Spleen (tissue), 11 donors: ENCODE data around the gene MPHOSPH10. TPM values are rescaled to one million over a fixed set of nuclear protein-coding genes. Genes with fewer than 3 reads are reported as not detected.

ENCODE experiments used
- DNase-seq: peaks from one replicate; pipeline ENCODE4 v3.0.0-alpha.2; 2020
- H3K27ac ChIP-seq, 8 donors: fragments of 200-600 bp; sonication (generic) in 7 of 8; 1 replicate in 4 of 8; 2 replicates in 4 of 8; pipeline versions ENCODE4 v1.5.0 to v1.8.0; 2016 to 2021; ENCODE audit warnings: inconsistent platforms in 4 of 8, mild to moderate bottlenecking in 4 of 8, moderate library complexity in 1 of 8
- H3K27me3 ChIP-seq, 7 donors: fragments of 200-600 bp; sonication (generic) in 6 of 7; replicated peaks in 1 of 7; 1 replicate in 4 of 7; 2 replicates in 3 of 7; pipeline versions ENCODE4 v1.5.0 to v1.8.0; 2016 to 2021; ENCODE audit warnings: inconsistent platforms in 3 of 7, mild to moderate bottlenecking in 1 of 7
- H3K36me3 ChIP-seq, 6 donors: fragments of 200-600 bp; sonication (generic) in 5 of 6; 1 replicate in 4 of 6; 2 replicates in 2 of 6; pipeline versions ENCODE4 v1.5.0 to v1.8.0; 2016 to 2021; ENCODE audit warnings: inconsistent platforms in 2 of 6
- H3K4me1 ChIP-seq, 6 donors: fragments of 200-600 bp; sonication (generic) in 5 of 6; 1 replicate in 3 of 6; 2 replicates in 3 of 6; pipeline versions ENCODE4 v1.5.0 to v1.8.0; 2016 to 2021; ENCODE audit warnings: inconsistent platforms in 3 of 6
- H3K4me3 ChIP-seq, 8 donors: fragments of 200-600 bp; sonication (generic) in 7 of 8; 1 replicate in 4 of 8; 2 replicates in 4 of 8; pipeline versions ENCODE4 v1.5.0 to v1.8.0; 2016 to 2021; ENCODE audit warnings: inconsistent platforms in 4 of 8, mild to moderate bottlenecking in 4 of 8, moderate library complexity in 2 of 8
- H3K9me3 ChIP-seq, 8 donors: fragments of 200-600 bp; sonication (generic) in 7 of 8; 1 replicate in 4 of 8; 2 replicates in 4 of 8; pipeline versions ENCODE4 v1.5.0 to v1.8.0; 2016 to 2021; ENCODE audit warnings: inconsistent platforms in 4 of 8
- CTCF ChIP-seq, 11 experiments: fragments of 200-600 bp in 7 of 11; fragments of 450-650 bp in 4 of 11; sonication (generic) in 4 of 11; IDR thresholded peaks in 8 of 11; conservative IDR thresholded peaks in 3 of 11; 1 replicate in 7 of 11; 2 replicates in 4 of 11; pipeline versions ENCODE4 v1.4.0 to v1.8.0; 2016 to 2021; ENCODE audit warnings: antibody characterized with exemption in 11 of 11, inconsistent platforms in 4 of 11, mild to moderate bottlenecking in 1 of 11
- POLR2A ChIP-seq, 3 donors: fragments of 450-650 bp; IDR thresholded peaks; one replicate each; pipeline ENCODE4 v1.5.1; 2017; ENCODE audit warnings: antibody characterized with exemption in 3 of 3, mild to moderate bottlenecking in 1 of 3
- POLR2AphosphoS5 ChIP-seq, 3 donors: sonication (generic); formaldehyde crosslinking; IDR thresholded peaks; one replicate each; pipeline ENCODE4 v1.5.1; 2017; ENCODE audit warnings: antibody characterized with exemption in 3 of 3
- WGBS, 5 donors: extraction: QIAGEN DNeasy Blood & Tissue Kit in 3 of 5; methylation state at CpG; one replicate each; pipeline versions ENCODE4 v1.1.5 to v1.1.7; 2013 to 2018; 5-methylcytosine and 5-hydroxymethylcytosine counted together
- intact Hi-C: fragments of 100-400 bp; cut with DNase I; formaldehyde crosslinking; loops from one replicate; pipeline ENCODE4 v1.15.0; 2023; ENCODE audit warnings: low total_unique reads
- polyA plus RNA-seq, 3 donors: library from polyadenylated mRNA; stranded (reverse); fragments of 200-250 nt; gene quantifications; one replicate each; pipeline ENCODE4 v1.2.1, GENCODE V29; 2013
- total RNA-seq, 7 donors: library from RNA; depleted of rRNA in 3 of 7; stranded (reverse); fragments of >200 nt in 3 of 7; fragmentation: NEBNext Ultra II Directional in 4 of 7; extraction: Animal tissue kit (Norgen Biotek cat#: 25700) in 4 of 7; gene quantifications; one replicate each; pipeline versions ENCODE4 v1.1.0 to v1.2.1, GENCODE V29; 2016 to 2021
- donor health status: healthy with polysubstance abuse.
- donor health status: DM: no; HTN: no; CAD: no; lungs with moderate emphysema.
- donor health status: DM: no; HTN: no; CAD: no.
- donor health status: Bipolar disorder and iron deficiency.
- donor health status: healthy.
- donor health status: DM: no; HTN: no; CAD: no.
- donor health status: DM: yes; HTN: yes; CAD: no.

The MPHOSPH10 gene
- total and polyA plus RNA-seq, 10 donors, result 20.3 to 35.2 (median 24.2) TPM

GRCh38 chr2:71150082-71150816 lies 19.8 kb downstream of the MPHOSPH10 start:
- intact Hi-C loops, result no loop called here
- Histone ChIP-seq H3K9me3 (no peaks in the 10 kb centered on the region), H3K4me1 (no peaks in the 10 kb centered on the region), H3K36me3 (peaks cover 6 to 66% (median 54%) of the 10 kb centered on the region in 6 donors), H3K27ac (no peak overlapping the region), H3K27me3 (no peaks in the 10 kb centered on the region), H3K4me3 (no peak overlapping the region)
- TF ChIP-seq CTCF (IDR thresholded peaks at IDR 0.05 in 8 of 11, conservative IDR thresholded peaks at IDR 0.05 in 3 of 11), result no peak
- peak in 2 of 3 donors; percentile 49 to 73 for TF ChIP-seq POLR2AphosphoS5 (IDR thresholded peaks at IDR 0.05)
- 53 to 79% (median 62%) methylated on average over 3 of the region's 3 CpGs for WGBS, 5 donors
- no peak for DNase-seq

- DNase-seq, result no peak
- TF ChIP-seq CTCF (IDR thresholded peaks at IDR 0.05 in 8 of 11, conservative IDR thresholded peaks at IDR 0.05 in 3 of 11) (no peak), POLR2AphosphoS5 (IDR thresholded peaks at IDR 0.05) (no peak), POLR2A (IDR thresholded peaks at IDR 0.05) (no peak)
- 36 to 97% (median 91%) methylated on average over 1 of the region's 1 CpG for WGBS, 5 donors
- Histone ChIP-seq H3K27me3 (peaks cover 0 to 3% (median 0%) of the 10 kb centered on the region in 7 donors), H3K4me1 (peaks cover 0 to 2% (median 0%) of the 10 kb centered on the region in 6 donors), H3K9me3 (no peaks in the 10 kb centered on the region), H3K4me3 (no peak overlapping the region), H3K36me3 (peaks cover 2 to 52% (median 41%) of the 10 kb centered on the region in 6 donors), H3K27ac (no peak overlapping the region)
- intact Hi-C loops, result no loop called here
Observed at GRCh38 chr2:71151620-71152019, 21.2 kb downstream of the MPHOSPH10 start.

GRCh38 chr2:71153585-71154224 lies 23.3 kb downstream of the MPHOSPH10 start:
- Histone ChIP-seq H3K9me3 (no peaks in the 10 kb centered on the region), H3K4me3 (no peak overlapping the region), H3K36me3 (peaks cover 0 to 32% (median 20%) of the 10 kb centered on the region in 6 donors), H3K27me3 (peaks cover 0 to 12% (median 0%) of the 10 kb centered on the region in 7 donors), H3K4me1 (peaks cover 0 to 13% (median 6%) of the 10 kb centered on the region in 6 donors), H3K27ac (no peak overlapping the region)
- WGBS, 5 donors, result 78 to 89% (median 81%) methylated on average over 8 to 11 of the region's 11 CpGs
- no peak for DNase-seq
- TF ChIP-seq POLR2A (IDR thresholded peaks at IDR 0.05) (no peak), CTCF (IDR thresholded peaks at IDR 0.05 in 8 of 11, conservative IDR thresholded peaks at IDR 0.05 in 3 of 11) (no peak), POLR2AphosphoS5 (IDR thresholded peaks at IDR 0.05) (no peak)
- intact Hi-C loops, result no loop called here

GRCh38 chr2:71154279-71154678 lies 23.8 kb downstream of the MPHOSPH10 start:
- Histone ChIP-seq H3K9me3 (no peaks in the 10 kb centered on the region), H3K27me3 (peaks cover 0 to 12% (median 0%) of the 10 kb centered on the region in 7 donors), H3K4me3 (no peak overlapping the region), H3K36me3 (peaks cover 0 to 26% (median 14%) of the 10 kb centered on the region in 6 donors), H3K27ac (no peak overlapping the region), H3K4me1 (peaks cover 0 to 13% (median 6%) of the 10 kb centered on the region in 6 donors)
- intact Hi-C loops, result no loop called here
- TF ChIP-seq POLR2A (IDR thresholded peaks at IDR 0.05), result no peak
- TF ChIP-seq POLR2AphosphoS5 (IDR thresholded peaks at IDR 0.05), result no peak
- DNase-seq, result no peak
- WGBS, 5 donors, result 81 to 89% (median 86%) methylated on average over 8 of the region's 8 CpGs
